ENCODE measurements around the gene OPN1SW. TPM values are rescaled to one million over a fixed set of nuclear protein-coding genes. Genes with fewer than 3 reads are reported as not detected.

The OPN1SW gene
- total RNA-seq, 1 experiment from 2014 or later: not detected

- no peak for DNase-seq (ENCODE audit: low read depth in 1 of 2, low spot score in 2 of 2)
- no peaks in the 10 kb centered on the region for H3K4me1 ChIP-seq (replicated peaks)
- H3K4me3 ChIP-seq: no peak overlapping the region
- H3K9me3 ChIP-seq (replicated peaks): no peaks in the 10 kb centered on the region
- no peak overlapping the region for H3K27ac ChIP-seq
- no peaks in the 10 kb centered on the region for H3K27me3 ChIP-seq (replicated peaks)
- H3K36me3 ChIP-seq: peaks cover 3% of the 10 kb centered on the region; the same call in 1 of the 2 replicates
Measured at GRCh38 chr7:128801667-128802418, 26.2 kb upstream of the OPN1SW start.

- no peak for DNase-seq (ENCODE audit: low read depth in 1 of 2, low spot score in 2 of 2)
- no peaks in the 10 kb centered on the region; the same call in 1 of the 2 replicates for H3K36me3 ChIP-seq
- H3K27ac ChIP-seq: no peak overlapping the region
- no peaks in the 10 kb centered on the region for H3K27me3 ChIP-seq (replicated peaks)
- H3K4me1 ChIP-seq (replicated peaks): no peaks in the 10 kb centered on the region
- H3K9me3 ChIP-seq (replicated peaks): no peaks in the 10 kb centered on the region
- H3K4me3 ChIP-seq: no peak overlapping the region
Measured at GRCh38 chr7:128801003-128801402, 25.4 kb upstream of the OPN1SW start.

GRCh38 chr7:128800567-128800966 lies 25.0 kb upstream of the OPN1SW start:
- H3K4me1 ChIP-seq (replicated peaks): no peaks in the 10 kb centered on the region
- no peak overlapping the region for H3K27ac ChIP-seq
- no peak for DNase-seq (ENCODE audit: low read depth in 1 of 2, low spot score in 2 of 2)
- H3K9me3 ChIP-seq (replicated peaks): no peaks in the 10 kb centered on the region
- no peaks in the 10 kb centered on the region; the same call in 1 of the 2 replicates for H3K36me3 ChIP-seq
- no peak overlapping the region for H3K4me3 ChIP-seq
- H3K27me3 ChIP-seq (replicated peaks): no peaks in the 10 kb centered on the region

- no peak overlapping the region for H3K4me3 ChIP-seq
- DNase-seq (ENCODE audit: low read depth in 1 of 2, low spot score in 2 of 2): no peak
- no peaks in the 10 kb centered on the region for H3K27me3 ChIP-seq (replicated peaks)
- no peaks in the 10 kb centered on the region for H3K36me3 ChIP-seq
- no peak overlapping the region for H3K27ac ChIP-seq
- H3K9me3 ChIP-seq (replicated peaks): no peaks in the 10 kb centered on the region
- no peaks in the 10 kb centered on the region for H3K4me1 ChIP-seq (replicated peaks)
Measured at GRCh38 chr7:128799451-128799850, 23.9 kb upstream of the OPN1SW start.

GRCh38 chr7:128796327-128796726 lies 20.7 kb upstream of the OPN1SW start:
- H3K9me3 ChIP-seq (replicated peaks): no peaks in the 10 kb centered on the region
- no peaks in the 10 kb centered on the region for H3K36me3 ChIP-seq
- no peak overlapping the region for H3K27ac ChIP-seq
- no peak for DNase-seq (ENCODE audit: low read depth in 1 of 2, low spot score in 2 of 2)
- H3K27me3 ChIP-seq (replicated peaks): no peaks in the 10 kb centered on the region
- no peak overlapping the region for H3K4me3 ChIP-seq
- H3K4me1 ChIP-seq (replicated peaks): peaks cover 6% of the 10 kb centered on the region

- Histone ChIP-seq H3K4me1 (replicated peaks) (peaks cover 10% of the 10 kb centered on the region), H3K4me3 (no peak overlapping the region), H3K36me3 (no peaks in the 10 kb centered on the region), H3K27me3 (replicated peaks) (0 out of 2 replicates have a peak, but pooled peaks cover 5% of the 10 kb centered on the region), H3K9me3 (replicated peaks) (no peaks in the 10 kb centered on the region), H3K27ac (no peak overlapping the region)
- no peak for DNase-seq (ENCODE audit: low read depth in 1 of 2, low spot score in 2 of 2)
Measured at GRCh38 chr7:128795129-128795528, 19.5 kb upstream of the OPN1SW start.

GRCh38 chr7:128794436-128794835 lies 18.8 kb upstream of the OPN1SW start:
- no peak for DNase-seq (ENCODE audit: low read depth in 1 of 2, low spot score in 2 of 2)
- peaks cover 5% of the 10 kb centered on the region; the same call in 1 of the 2 replicates for H3K27me3 ChIP-seq (replicated peaks)
- peaks cover 10% of the 10 kb centered on the region for H3K4me1 ChIP-seq (replicated peaks)
- no peaks in the 10 kb centered on the region for H3K36me3 ChIP-seq
- no peaks in the 10 kb centered on the region for H3K9me3 ChIP-seq (replicated peaks)
- H3K4me3 ChIP-seq: no peak overlapping the region
- H3K27ac ChIP-seq: no peak overlapping the region

GRCh38 chr7:128794020-128794419 lies 18.4 kb upstream of the OPN1SW start:
- no peaks in the 10 kb centered on the region for H3K9me3 ChIP-seq (replicated peaks)
- peaks cover 10% of the 10 kb centered on the region for H3K4me1 ChIP-seq (replicated peaks)
- H3K36me3 ChIP-seq: no peaks in the 10 kb centered on the region
- peaks cover 5% of the 10 kb centered on the region; the same call in 1 of the 2 replicates for H3K27me3 ChIP-seq (replicated peaks)
- DNase-seq (ENCODE audit: low read depth in 1 of 2, low spot score in 2 of 2): no peak
- no peak overlapping the region for H3K27ac ChIP-seq
- no peak overlapping the region for H3K4me3 ChIP-seq

GRCh38 chr7:128793181-128793547 lies 17.6 kb upstream of the OPN1SW start:
- Histone ChIP-seq H3K4me3 (no peak overlapping the region), H3K9me3 (replicated peaks) (no peaks in the 10 kb centered on the region), H3K4me1 (replicated peaks) (peaks cover 10% of the 10 kb centered on the region), H3K27ac (no peak overlapping the region), H3K27me3 (replicated peaks) (peaks cover 8% of the 10 kb centered on the region; the same call in 1 of the 2 replicates), H3K36me3 (no peaks in the 10 kb centered on the region)
- DNase-seq (ENCODE audit: low read depth in 1 of 2, low spot score in 2 of 2): no peak

GRCh38 chr7:128792471-128793180 lies 17.0 kb upstream of the OPN1SW start:
- H3K36me3 ChIP-seq: no peaks in the 10 kb centered on the region
- H3K4me3 ChIP-seq: no peak overlapping the region
- H3K27ac ChIP-seq: no peak overlapping the region
- DNase-seq (ENCODE audit: low read depth in 1 of 2, low spot score in 2 of 2): no peak
- no peaks in the 10 kb centered on the region for H3K9me3 ChIP-seq (replicated peaks)
- peaks cover 8% of the 10 kb centered on the region; the same call in 1 of the 2 replicates for H3K27me3 ChIP-seq (replicated peaks)
- peaks cover 10% of the 10 kb centered on the region for H3K4me1 ChIP-seq (replicated peaks)

GRCh38 chr7:128791972-128792327 lies 16.4 kb upstream of the OPN1SW start:
- peaks cover 8% of the 10 kb centered on the region; the same call in 1 of the 2 replicates for H3K27me3 ChIP-seq (replicated peaks)
- H3K4me3 ChIP-seq: peak overlapping the region; percentile 78
- H3K9me3 ChIP-seq (replicated peaks): no peaks in the 10 kb centered on the region
- no peak overlapping the region for H3K27ac ChIP-seq
- H3K36me3 ChIP-seq: no peaks in the 10 kb centered on the region
- peaks cover 10% of the 10 kb centered on the region for H3K4me1 ChIP-seq (replicated peaks)
- no peak for DNase-seq (ENCODE audit: low read depth in 1 of 2, low spot score in 2 of 2)

GRCh38 chr7:128791121-128791971 lies 15.8 kb upstream of the OPN1SW start, which contains the start of gene CCDC136:
Gene CCDC136, plus strand, starts transcription at chr7:128791968. Its CDS starts 444 bp downstream, at chr7:128792412.
- Histone ChIP-seq H3K36me3 (no peaks in the 10 kb centered on the region), H3K27me3 (replicated peaks) (peaks cover 8% of the 10 kb centered on the region; the same call in 1 of the 2 replicates), H3K27ac (no peak within 1 kb of the TSS), H3K9me3 (replicated peaks) (no peaks in the 10 kb centered on the region), H3K4me1 (replicated peaks) (peaks cover 10% of the 10 kb centered on the region), H3K4me3 (peak within 1 kb of the TSS; percentile 78)
- peak; percentile 52 to 68 for DNase-seq (ENCODE audit: low read depth in 1 of 2, low spot score in 2 of 2)

GRCh38 chr7:128790315-128791041 lies 14.9 kb upstream of the OPN1SW start:
- H3K27ac ChIP-seq: no peak overlapping the region
- no peak for DNase-seq (ENCODE audit: low read depth in 1 of 2, low spot score in 2 of 2)
- H3K36me3 ChIP-seq: no peaks in the 10 kb centered on the region
- peaks cover 8% of the 10 kb centered on the region; the same call in 1 of the 2 replicates for H3K27me3 ChIP-seq (replicated peaks)
- H3K4me1 ChIP-seq (replicated peaks): peaks cover 10% of the 10 kb centered on the region
- H3K4me3 ChIP-seq: peak overlapping the region; percentile 78
- H3K9me3 ChIP-seq (replicated peaks): no peaks in the 10 kb centered on the region
